ENCODE results near the gene KIFBP. TPM values are rescaled to one million over a fixed set of nuclear protein-coding genes. Genes with fewer than 3 reads are reported as not detected.

Gene KIFBP
- total RNA-seq, 1 donor from 2014 or later, result 34.7 TPM

Other genes with a start within 250 kb of the KIFBP start
- gene STOX1, start 161.3 kb upstream of the KIFBP start, total RNA-seq, result 6.4 TPM
- 33.7 TPM for gene DDX50, start 87.5 kb upstream of the KIFBP start, total RNA-seq
- gene DDX21, start 32.6 kb upstream of the KIFBP start, total RNA-seq, result 32.2 TPM
- 16.2 TPM for gene SRGN, start 99.3 kb downstream of the KIFBP start, total RNA-seq
- gene VPS26A, start 135.4 kb downstream of the KIFBP start, total RNA-seq, result 60.7 TPM
- gene SUPV3L1, start 191.4 kb downstream of the KIFBP start, total RNA-seq, result 29.0 TPM
- 1.7 TPM for gene HKDC1, start 231.5 kb downstream of the KIFBP start, total RNA-seq